ENCODE data around the gene KIRREL3.

The KIRREL3 gene

GRCh38 chr11:126658306-126659056 is 342.1 kb downstream of the KIRREL3 start:
- DNase-seq: no peak

- no peak for DNase-seq
Measured at GRCh38 chr11:126655807-126656128, 344.8 kb downstream of the KIRREL3 start.

GRCh38 chr11:126654886-126655806 is 345.4 kb downstream of the KIRREL3 start:
- no peak for DNase-seq

GRCh38 chr11:126653040-126653439 is 347.5 kb downstream of the KIRREL3 start:
- DNase-seq: no peak

- DNase-seq: no peak
Measured at GRCh38 chr11:126647735-126648134, 352.8 kb downstream of the KIRREL3 start.

GRCh38 chr11:126646701-126647557 is 353.6 kb downstream of the KIRREL3 start:
- no peak for DNase-seq

- no peak for DNase-seq
Measured at GRCh38 chr11:126645186-126645585, 355.4 kb downstream of the KIRREL3 start.

GRCh38 chr11:126640186-126640585 is 360.4 kb downstream of the KIRREL3 start:
- DNase-seq: no peak

- DNase-seq: no peak
Measured at GRCh38 chr11:126639692-126640091, 360.9 kb downstream of the KIRREL3 start.

GRCh38 chr11:126638648-126639047 is 361.9 kb downstream of the KIRREL3 start:
- DNase-seq: no peak

GRCh38 chr11:126637795-126638175 is 362.8 kb downstream of the KIRREL3 start:
- no peak for DNase-seq

GRCh38 chr11:126636911-126637794 is 363.4 kb downstream of the KIRREL3 start:
- no peak for DNase-seq

GRCh38 chr11:126635511-126635910 is 365.1 kb downstream of the KIRREL3 start:
- no peak for DNase-seq

- no peak for DNase-seq
Measured at GRCh38 chr11:126634963-126635362, 365.6 kb downstream of the KIRREL3 start.

- no peak for DNase-seq
Measured at GRCh38 chr11:126633330-126633729, 367.2 kb downstream of the KIRREL3 start.

GRCh38 chr11:126630893-126631798 is 369.4 kb downstream of the KIRREL3 start:
- no peak for DNase-seq

- no peak for DNase-seq
Measured at GRCh38 chr11:126630488-126630887, 370.1 kb downstream of the KIRREL3 start.

GRCh38 chr11:126628790-126629621 is 371.6 kb downstream of the KIRREL3 start:
- no peak for DNase-seq

- DNase-seq: no peak
Measured at GRCh38 chr11:126628450-126628789, 372.1 kb downstream of the KIRREL3 start.

- no peak for DNase-seq
Measured at GRCh38 chr11:126627421-126627820, 373.1 kb downstream of the KIRREL3 start.
